IPS-20b (cell line): ENCODE measurements around the gene BMPER.

Source experiments
- H3K27ac ChIP-seq: one replicate; pipeline ENCODE4 v1.5.1; 2013; ENCODE audit warnings: low read length
- H3K27me3 ChIP-seq: 2 replicates; pipeline ENCODE4 v1.6.1; 2013; ENCODE audit warnings: mild to moderate bottlenecking, low read length, inconsistent platforms; ENCODE audit not compliant: insufficient read depth
- H3K36me3 ChIP-seq: 2 replicates; pipeline ENCODE4 v1.6.1; 2013; ENCODE audit warnings: low read depth, mild to moderate bottlenecking, inconsistent platforms, low read length, moderate library complexity; ENCODE audit not compliant: insufficient read depth
- H3K4me1 ChIP-seq: 2 replicates; pipeline ENCODE4 v1.6.1; 2013; ENCODE audit warnings: mild to moderate bottlenecking, control low read depth, inconsistent platforms, low read length, moderate library complexity; ENCODE audit not compliant: insufficient read depth
- H3K4me3 ChIP-seq: 2 replicates; pipeline ENCODE4 v1.5.1; 2013; ENCODE audit warnings: mild to moderate bottlenecking, low read length, inconsistent platforms
- H3K9ac ChIP-seq: 2 replicates; pipeline ENCODE4 v1.6.1; 2013; ENCODE audit warnings: low read depth, mild to moderate bottlenecking, inconsistent platforms, low read length, moderate library complexity
- H3K9me3 ChIP-seq: 2 replicates; pipeline ENCODE4 v1.6.1; 2013; ENCODE audit warnings: mild to moderate bottlenecking, low read depth, low read length, inconsistent platforms; ENCODE audit not compliant: insufficient read depth

BMPER gene

GRCh38 chr7:33880787-33881186 is 24.6 kb upstream of the BMPER start:
- H3K4me3 ChIP-seq, result no peak overlapping the region
- no peak overlapping the region for H3K9ac ChIP-seq
- peaks cover 7% of the 10 kb centered on the region; the same call in 1 of the 2 replicates for H3K9me3 ChIP-seq
- no peaks in the 10 kb centered on the region for H3K27me3 ChIP-seq
- H3K36me3 ChIP-seq, result no peaks in the 10 kb centered on the region
- peaks cover 11% of the 10 kb centered on the region for H3K4me1 ChIP-seq
- no peak overlapping the region for H3K27ac ChIP-seq

- Histone ChIP-seq H3K27me3 (no peaks in the 10 kb centered on the region), H3K9ac (no peak overlapping the region), H3K9me3 (peaks cover 7% of the 10 kb centered on the region; the same call in 1 of the 2 replicates), H3K27ac (no peak overlapping the region), H3K4me3 (no peak overlapping the region), H3K4me1 (peaks cover 11% of the 10 kb centered on the region), H3K36me3 (no peaks in the 10 kb centered on the region)
Measured at GRCh38 chr7:33881316-33881715, 24.0 kb upstream of the BMPER start.

GRCh38 chr7:33882040-33882837 is 23.1 kb upstream of the BMPER start:
- Histone ChIP-seq H3K9me3 (peaks cover 7% of the 10 kb centered on the region; the same call in 1 of the 2 replicates), H3K4me1 (peaks cover 14% of the 10 kb centered on the region), H3K4me3 (no peak overlapping the region), H3K36me3 (no peaks in the 10 kb centered on the region), H3K9ac (no peak overlapping the region), H3K27me3 (no peaks in the 10 kb centered on the region), H3K27ac (no peak overlapping the region)

GRCh38 chr7:33882950-33883670 is 22.2 kb upstream of the BMPER start:
- Histone ChIP-seq H3K9me3 (peaks cover 7% of the 10 kb centered on the region; the same call in 1 of the 2 replicates), H3K9ac (no peak overlapping the region), H3K27ac (no peak overlapping the region), H3K27me3 (no peaks in the 10 kb centered on the region), H3K4me3 (no peak overlapping the region), H3K36me3 (no peaks in the 10 kb centered on the region), H3K4me1 (peaks cover 14% of the 10 kb centered on the region)

GRCh38 chr7:33883671-33883965 is 21.7 kb upstream of the BMPER start:
- Histone ChIP-seq H3K9me3 (peaks cover 7% of the 10 kb centered on the region; the same call in 1 of the 2 replicates), H3K27me3 (no peaks in the 10 kb centered on the region), H3K9ac (no peak overlapping the region), H3K27ac (no peak overlapping the region), H3K36me3 (no peaks in the 10 kb centered on the region), H3K4me1 (peaks cover 14% of the 10 kb centered on the region), H3K4me3 (no peak overlapping the region)

GRCh38 chr7:33885290-33886148 is 19.8 kb upstream of the BMPER start:
- H3K27me3 ChIP-seq, result no peaks in the 10 kb centered on the region
- H3K9me3 ChIP-seq, result peaks cover 7% of the 10 kb centered on the region; the same call in 1 of the 2 replicates
- H3K4me3 ChIP-seq, result no peak overlapping the region
- H3K9ac ChIP-seq, result no peak overlapping the region
- H3K4me1 ChIP-seq, result peaks cover 14% of the 10 kb centered on the region
- no peaks in the 10 kb centered on the region for H3K36me3 ChIP-seq
- no peak overlapping the region for H3K27ac ChIP-seq

- H3K36me3 ChIP-seq, result no peaks in the 10 kb centered on the region
- H3K4me1 ChIP-seq, result peaks cover 14% of the 10 kb centered on the region
- H3K27ac ChIP-seq, result no peak overlapping the region
- peaks cover 7% of the 10 kb centered on the region; the same call in 1 of the 2 replicates for H3K9me3 ChIP-seq
- H3K9ac ChIP-seq, result no peak overlapping the region
- H3K4me3 ChIP-seq, result no peak overlapping the region
- no peaks in the 10 kb centered on the region for H3K27me3 ChIP-seq
Measured at GRCh38 chr7:33886149-33886623, 19.2 kb upstream of the BMPER start.

GRCh38 chr7:33887266-33887975 is 17.9 kb upstream of the BMPER start:
- Histone ChIP-seq H3K36me3 (no peaks in the 10 kb centered on the region), H3K4me3 (no peak overlapping the region), H3K27ac (no peak overlapping the region), H3K9me3 (peaks cover under 1% of the 10 kb centered on the region; the same call in 1 of the 2 replicates), H3K9ac (no peak overlapping the region), H3K4me1 (peaks cover 14% of the 10 kb centered on the region), H3K27me3 (no peaks in the 10 kb centered on the region)

- no peaks in the 10 kb centered on the region for H3K9me3 ChIP-seq
- no peak overlapping the region for H3K9ac ChIP-seq
- no peaks in the 10 kb centered on the region for H3K27me3 ChIP-seq
- H3K4me3 ChIP-seq, result no peak overlapping the region
- H3K36me3 ChIP-seq, result no peaks in the 10 kb centered on the region
- no peak overlapping the region for H3K27ac ChIP-seq
- H3K4me1 ChIP-seq, result peaks cover 14% of the 10 kb centered on the region
Measured at GRCh38 chr7:33888166-33888565, 17.2 kb upstream of the BMPER start.

- Histone ChIP-seq H3K9ac (no peak overlapping the region), H3K4me3 (no peak overlapping the region), H3K36me3 (no peaks in the 10 kb centered on the region), H3K4me1 (peaks cover 11% of the 10 kb centered on the region), H3K27me3 (no peaks in the 10 kb centered on the region), H3K9me3 (no peaks in the 10 kb centered on the region), H3K27ac (no peak overlapping the region)
Measured at GRCh38 chr7:33892945-33893344, 12.4 kb upstream of the BMPER start.

- Histone ChIP-seq H3K27me3 (no peaks in the 10 kb centered on the region), H3K9ac (no peak overlapping the region), H3K9me3 (no peaks in the 10 kb centered on the region)
Measured at GRCh38 chr7:33893377-33893776, 12.0 kb upstream of the BMPER start.

More at GRCh38 chr7:33893377-33893776, 12.0 kb upstream of the BMPER start:
- H3K27ac ChIP-seq, result no peak overlapping the region
- no peaks in the 10 kb centered on the region for H3K36me3 ChIP-seq
- H3K4me1 ChIP-seq, result peaks cover 12% of the 10 kb centered on the region
- H3K4me3 ChIP-seq, result no peak overlapping the region
